ENCODE measurements around the gene GLIS1. TPM values are rescaled to one million over a fixed set of nuclear protein-coding genes. Genes with fewer than 3 reads are reported as not detected.
"Not testable (repeated sequence)": the region's sequence is repeated elsewhere in the genome, so short reads cannot be mapped to it uniquely, and the experiment has no call there.

GLIS1 gene
- not detected in 2 replicates for total RNA-seq

GRCh38 chr1:53739109-53739681 is at the start of gene GLIS1:
TSS of gene GLIS1 (minus strand) at chr1:53739164. CDS start at chr1:53738064, 1,100 bp downstream.
- peak; percentile 83 to 86 for DNase-seq (ENCODE audit: low read depth in 2 of 2)

GRCh38 chr1:53787655-53788054 is 48.7 kb upstream of the GLIS1 start:
- peak in 1 of 2 donors; percentile 11 for DNase-seq (ENCODE audit: low read depth in 2 of 2)

GRCh38 chr1:53783056-53783455 is 44.1 kb upstream of the GLIS1 start:
- DNase-seq (ENCODE audit: low read depth in 2 of 2): no peak

- no peak for DNase-seq (ENCODE audit: low read depth in 2 of 2)
Measured at GRCh38 chr1:53781654-53782053, 42.7 kb upstream of the GLIS1 start.

- DNase-seq (ENCODE audit: low read depth in 2 of 2): no peak
Measured at GRCh38 chr1:53777272-53777671, 38.3 kb upstream of the GLIS1 start.

- peak in 1 of 2 donors; percentile 4 for DNase-seq (ENCODE audit: low read depth in 2 of 2)
Measured at GRCh38 chr1:53771648-53772047, 32.7 kb upstream of the GLIS1 start.

- DNase-seq (ENCODE audit: low read depth in 2 of 2): no peak
Measured at GRCh38 chr1:53769780-53770179, 30.8 kb upstream of the GLIS1 start.

GRCh38 chr1:53769184-53769583 is 30.2 kb upstream of the GLIS1 start:
- DNase-seq (ENCODE audit: low read depth in 2 of 2): no peak

GRCh38 chr1:53766831-53767405 is 28.0 kb upstream of the GLIS1 start:
- peak; percentile 67 to 73 for DNase-seq (ENCODE audit: low read depth in 2 of 2)

- peak; percentile 2 to 11 for DNase-seq (ENCODE audit: low read depth in 2 of 2)
Measured at GRCh38 chr1:53766194-53766742, 27.3 kb upstream of the GLIS1 start.

GRCh38 chr1:53765657-53766056 is 26.7 kb upstream of the GLIS1 start:
- peak; percentile 31 to 88 for DNase-seq (ENCODE audit: low read depth in 2 of 2)

- DNase-seq (ENCODE audit: low read depth in 2 of 2): no peak
Measured at GRCh38 chr1:53763911-53764310, 24.9 kb upstream of the GLIS1 start.

GRCh38 chr1:53763461-53763860 is 24.5 kb upstream of the GLIS1 start:
- peak in 1 of 2 donors; percentile 13 for DNase-seq (ENCODE audit: low read depth in 2 of 2)

- DNase-seq (ENCODE audit: low read depth in 2 of 2): not testable (repeated sequence)
Measured at GRCh38 chr1:53760497-53760896, 21.5 kb upstream of the GLIS1 start.

- no peak for DNase-seq (ENCODE audit: low read depth in 2 of 2)
Measured at GRCh38 chr1:53755874-53756273, 16.9 kb upstream of the GLIS1 start.

GRCh38 chr1:53754484-53755312 is 15.7 kb upstream of the GLIS1 start:
- DNase-seq (ENCODE audit: low read depth in 2 of 2): peak; percentile 62 to 79

GRCh38 chr1:53752281-53752680 is 13.3 kb upstream of the GLIS1 start:
- no peak for DNase-seq (ENCODE audit: low read depth in 2 of 2)

GRCh38 chr1:53747841-53748240 is 8.9 kb upstream of the GLIS1 start:
- DNase-seq (ENCODE audit: low read depth in 2 of 2): no peak

- DNase-seq (ENCODE audit: low read depth in 2 of 2): no peak
Measured at GRCh38 chr1:53740621-53741105, 1.7 kb upstream of the GLIS1 start.

GRCh38 chr1:53738205-53739108 is 507 bp downstream of the GLIS1 start:
- peak in 1 of 2 donors; percentile 7 for DNase-seq (ENCODE audit: low read depth in 2 of 2)

GRCh38 chr1:53737648-53738204 is 1.2 kb downstream of the GLIS1 start:
- DNase-seq (ENCODE audit: low read depth in 2 of 2): peak; percentile 7 to 20
